ENCODE results near the gene PTPRN2. TPM values are rescaled to one million over a fixed set of nuclear protein-coding genes. Genes with fewer than 3 reads are reported as not detected.

Gene PTPRN2
- total and polyA plus RNA-seq, 9 of the 15 experiments (the other 6 are each of a cell fraction or from before 2014, with no cell fraction given) = not detected

DNA sequence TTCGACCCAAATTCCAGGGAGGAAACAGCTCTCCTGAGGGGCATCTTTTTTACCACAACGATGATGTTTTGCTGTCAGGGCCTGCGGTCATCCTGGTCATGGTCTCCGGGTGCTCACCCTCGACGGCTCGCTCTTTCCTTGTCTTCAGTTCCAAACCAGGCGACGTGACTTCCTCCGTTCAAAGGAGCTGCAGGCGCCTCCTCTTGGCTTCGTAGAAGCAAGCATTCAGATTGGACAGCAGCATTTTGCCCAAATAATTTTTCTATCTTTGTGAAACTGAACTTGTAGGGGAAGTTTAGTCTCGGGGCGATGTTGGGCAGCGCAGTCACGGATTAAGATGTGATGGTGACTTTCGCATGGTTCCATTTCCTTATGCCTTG, 1042.0 kb downstream of the PTPRN2 start:
- no peak overlapping the region for H3K4me2 ChIP-seq (ENCODE audit: insufficient read depth, low read length)
- no peak overlapping the region for H2AFZ ChIP-seq (ENCODE audit: low read depth, low read length)
- in situ Hi-C loops (cut with MboI) (no loop called here), intact Hi-C loops (cut with micrococcal nuclease) (no loop called here)
- H3K27me3 ChIP-seq (ENCODE audit: control insufficient read depth in 2 of 2, insufficient read depth in 2 of 2, low read length in 2 of 2) = peaks cover 67 to 93% of the 10 kb centered on the region in 2 experiments
- H3K9me3 ChIP-seq (replicated peaks; ENCODE audit: control insufficient read depth, insufficient read depth, low read depth, low read length) = no peaks in the 10 kb centered on the region; the same call in 1 of the 2 replicates
- WGBS (ENCODE audit: insufficient coverage, low coverage, missing lambda C conversion rate) = 13% methylated on average over 17 of the region's 17 CpGs
- FAIRE-seq = no peak
- no peaks in the 10 kb centered on the region for H3K36me3 ChIP-seq (ENCODE audit: control insufficient read depth, insufficient read depth, low read length)
- no peaks in the 10 kb centered on the region for H3K9me1 ChIP-seq (ENCODE audit: control insufficient read depth, insufficient read depth, low read length)
- H3K27ac ChIP-seq (ENCODE audit: extremely low read depth, low read depth, low read length) = no peak overlapping the region
- POLR2A ChIA-PET = interaction anchor here (0.7 to 1.2 kb wide), 2 partner anchors 15 to 1655 kb away, joined by 3 to 4 read pairs; no protein-coding TSS in a partner anchor
- DNase-seq (ENCODE audit: extremely low read depth in 1 of 4, low spot score in 3 of 4) = no peak
- H4K20me1 ChIP-seq (replicated peaks; ENCODE audit: control insufficient read depth, insufficient read depth, low read length) = peaks cover 27% of the 10 kb centered on the region
- CTCF ChIA-PET (ENCODE audit: low intra/inter-chr PET ratio) = no interaction called here
- no peak overlapping the region for H3K4me3 ChIP-seq
- peaks cover 0 to 4% of the 10 kb centered on the region in 2 experiments; a peak in 1 of 5 replicates for H3K4me1 ChIP-seq (replicated peaks in 1 of 2; ENCODE audit: control insufficient read depth in 2 of 2, insufficient read depth in 2 of 2, low read length in 2 of 2)
- no peak overlapping the region for H3K9ac ChIP-seq (ENCODE audit: insufficient read depth in 1 of 2, low read depth in 2 of 2, low read length in 2 of 2)
- no TSS peak for BruUV-seq (replicated peaks)
- H3K79me2 ChIP-seq (ENCODE audit: control insufficient read depth, insufficient read depth, low read length) = no peaks in the 10 kb centered on the region
- TF ChIP-seq CBX8 (IDR thresholded peaks at IDR 0.05; ENCODE audit: borderline replicate concordance, extremely low read depth, low read depth, low read length, poor library complexity, severe bottlenecking) (no peak), SP1 (CRISPR knock-in tag; IDR thresholded peaks at IDR 0.05) (no peak), TARDBP (IDR thresholded peaks at IDR 0.05) (no peak), HMGN3 (IDR thresholded peaks at IDR 0.05; ENCODE audit: borderline replicate concordance, extremely low read depth, insufficient read length, low read depth, low read length) (no peak), SMARCC2 (IDR thresholded peaks at IDR 0.05; ENCODE audit: low read depth) (no peak), PCBP1 (IDR thresholded peaks at IDR 0.05; ENCODE audit: low read depth, low read length, poor library complexity, severe bottlenecking) (no peak), ZSCAN29 (IDR thresholded peaks at IDR 0.05) (no peak)
- no peak for ATAC-seq
